H1 (cell line): ENCODE measurements around the gene ERAP2. TPM values are rescaled to one million over a fixed set of nuclear protein-coding genes. Genes with fewer than 3 reads are reported as not detected.

Source experiments
- CHD2 ChIP-seq: IDR thresholded peaks from 2 replicates; pipeline ENCODE4 v1.6.1; 2012; ENCODE audit warnings: low read length, improper control_type of control experiment
- EZH2 ChIP-seq: fragments of 200-600 bp; sonication (generic); IDR thresholded peaks from 2 replicates; pipeline ENCODE4 v1.7.1; 2012; ENCODE audit warnings: low read depth, mild to moderate bottlenecking, moderate library complexity, low read length, inconsistent platforms; ENCODE audit not compliant: severe bottlenecking
- KDM1A ChIP-seq: fragments of 200-600, 300-600 bp; sonication (generic); IDR thresholded peaks from 2 replicates; pipeline ENCODE4 v1.7.1; 2016; ENCODE audit warnings: mild to moderate bottlenecking, low read length, borderline replicate concordance
- RNF2 ChIP-seq: fragments of 200-900, 300-1000 bp; sonication (generic); IDR thresholded peaks from 2 replicates; pipeline ENCODE4 v1.7.1; 2016; ENCODE audit warnings: borderline replicate concordance, low read depth, mild to moderate bottlenecking, antibody characterized with exemption, low read length; ENCODE audit not compliant: poor library complexity, severe bottlenecking; ENCODE audit errors: missing control alignments
- TAF1 ChIP-seq: IDR thresholded peaks from 2 replicates; pipeline ENCODE4 v1.6.1; 2011; ENCODE audit warnings: mild to moderate bottlenecking, low read depth, low read length
- polyA plus RNA-seq, 7 experiments: library from polyadenylated mRNA; depleted of rRNA in 3 of 7; stranded (reverse) in 5 of 7; unstranded in 2 of 7; fragments of >200 nt in 5 of 7; fragments of 200-250 nt in 2 of 7; gene quantifications; 1 replicate in 5 of 7; 2 replicates in 1 of 7; 4 replicates in 1 of 7; pipeline versions ENCODE4 v1.2.1 to v1.2.3, GENCODE V29; 2011 to 2013; ENCODE audit warnings: missing spikeins in 2 of 7, mixed read lengths in 2 of 7
- total RNA-seq: library from RNA; stranded (reverse); fragmentation: NEBNext Ultra II Directional; extraction: Animal tissue kit (Norgen Biotek cat#: 25700); gene quantifications from 2 replicates; pipeline ENCODE4 v1.2.1, GENCODE V29; 2021

Gene ERAP2
- total and polyA plus RNA-seq, 2 of the 8 experiments (the other 6 are each of a cell fraction or from before 2014, with no cell fraction given): 0.14 TPM; not detected in 1

GRCh38 chr5:96932026-96932425 is 55.7 kb downstream of the ERAP2 start (continued):
- TF ChIP-seq TAF1 (no peak), KDM1A (no peak), RNF2 (no peak), CHD2 (no peak), EZH2 (no peak)
